H1 (cell line): Measurements from ENCODE around the gene TLR4. TPM values are rescaled to one million over a fixed set of nuclear protein-coding genes. Genes with fewer than 3 reads are reported as not detected.

Experiments used
- EGR1 ChIP-seq: IDR thresholded peaks from 2 replicates; pipeline ENCODE4 v1.6.1; 2011; ENCODE audit warnings: low read depth, low read length, borderline replicate concordance
- EZH2 ChIP-seq: fragments of 200-600 bp; sonication (generic); IDR thresholded peaks from 2 replicates; pipeline ENCODE4 v1.7.1; 2012; ENCODE audit warnings: low read depth, mild to moderate bottlenecking, moderate library complexity, low read length, inconsistent platforms; ENCODE audit not compliant: severe bottlenecking
- polyA plus RNA-seq, 7 experiments: library from polyadenylated mRNA; depleted of rRNA in 3 of 7; stranded (reverse) in 5 of 7; unstranded in 2 of 7; fragments of >200 nt in 5 of 7; fragments of 200-250 nt in 2 of 7; gene quantifications; 1 replicate in 5 of 7; 2 replicates in 1 of 7; 4 replicates in 1 of 7; pipeline versions ENCODE4 v1.2.1 to v1.2.3, GENCODE V29; 2011 to 2013; ENCODE audit warnings: missing spikeins in 2 of 7, mixed read lengths in 2 of 7
- total RNA-seq: library from RNA; stranded (reverse); fragmentation: NEBNext Ultra II Directional; extraction: Animal tissue kit (Norgen Biotek cat#: 25700); gene quantifications from 2 replicates; pipeline ENCODE4 v1.2.1, GENCODE V29; 2021

Gene TLR4
- total and polyA plus RNA-seq, 2 of the 8 experiments (the other 6 are each of a cell fraction or from before 2014, with no cell fraction given) = 0.02 to 0.17 TPM

DNA sequence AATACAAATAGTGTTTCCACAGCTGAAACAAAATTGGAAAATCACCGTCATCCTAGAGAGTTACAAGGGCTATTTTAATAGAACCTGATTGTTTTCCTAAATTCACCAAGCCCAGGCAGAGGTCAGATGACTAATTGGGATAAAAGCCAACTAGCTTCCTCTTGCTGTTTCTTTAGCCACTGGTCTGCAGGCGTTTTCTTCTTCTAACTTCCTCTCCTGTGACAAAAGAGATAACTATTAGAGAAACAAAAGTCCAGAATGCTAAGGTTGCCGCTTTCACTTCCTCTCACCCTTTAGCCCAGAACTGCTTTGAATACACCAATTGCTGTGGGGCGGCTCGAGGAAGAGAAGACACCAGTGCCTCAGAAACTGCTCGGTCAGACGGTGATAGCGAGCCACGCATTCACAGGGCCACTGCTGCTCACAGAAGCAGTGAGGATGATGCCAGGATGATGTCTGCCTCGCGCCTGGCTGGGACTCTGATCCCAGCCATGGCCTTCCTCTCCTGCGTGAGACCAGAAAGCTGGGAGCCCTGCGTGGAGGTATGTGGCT lies at the start of gene TLR4 (continued):
- TF ChIP-seq EZH2 = no peak
- no peak for TF ChIP-seq EGR1
